ENCODE results near the gene AOAH.

GRCh38 chr7:36630112-36630650 lies 94.1 kb downstream of the AOAH start:
- no peak for TF ChIP-seq CTCF (IDR thresholded peaks at IDR 0.05; ENCODE audit: low read depth, low read length, poor library complexity, severe bottlenecking)
- TF ChIP-seq EZH2phosphoT487 (IDR thresholded peaks at IDR 0.05; ENCODE audit: borderline replicate concordance, low read length): no peak

Measured in DOHH2 (cell line).